ENCODE results near the gene PRPF18. TPM values are rescaled to one million over a fixed set of nuclear protein-coding genes. Genes with fewer than 3 reads are reported as not detected.

The PRPF18 gene
- total and polyA plus RNA-seq, 10 donors = 7.1 to 41.7 (median 24.5) TPM

GRCh38 chr10:13672548-13672947 is 85.8 kb downstream of the PRPF18 start:
- intact Hi-C loops (cut with DNase I; ENCODE audit: low total_unique reads) = no loop called here
- 81 to 90% (median 85%) methylated on average over 7 of the region's 7 CpGs for WGBS, 5 donors
- TF ChIP-seq POLR2A (IDR thresholded peaks at IDR 0.05) (no peak), POLR2AphosphoS5 (IDR thresholded peaks at IDR 0.05) (no peak)
- TF ChIP-seq, protein P1, sequence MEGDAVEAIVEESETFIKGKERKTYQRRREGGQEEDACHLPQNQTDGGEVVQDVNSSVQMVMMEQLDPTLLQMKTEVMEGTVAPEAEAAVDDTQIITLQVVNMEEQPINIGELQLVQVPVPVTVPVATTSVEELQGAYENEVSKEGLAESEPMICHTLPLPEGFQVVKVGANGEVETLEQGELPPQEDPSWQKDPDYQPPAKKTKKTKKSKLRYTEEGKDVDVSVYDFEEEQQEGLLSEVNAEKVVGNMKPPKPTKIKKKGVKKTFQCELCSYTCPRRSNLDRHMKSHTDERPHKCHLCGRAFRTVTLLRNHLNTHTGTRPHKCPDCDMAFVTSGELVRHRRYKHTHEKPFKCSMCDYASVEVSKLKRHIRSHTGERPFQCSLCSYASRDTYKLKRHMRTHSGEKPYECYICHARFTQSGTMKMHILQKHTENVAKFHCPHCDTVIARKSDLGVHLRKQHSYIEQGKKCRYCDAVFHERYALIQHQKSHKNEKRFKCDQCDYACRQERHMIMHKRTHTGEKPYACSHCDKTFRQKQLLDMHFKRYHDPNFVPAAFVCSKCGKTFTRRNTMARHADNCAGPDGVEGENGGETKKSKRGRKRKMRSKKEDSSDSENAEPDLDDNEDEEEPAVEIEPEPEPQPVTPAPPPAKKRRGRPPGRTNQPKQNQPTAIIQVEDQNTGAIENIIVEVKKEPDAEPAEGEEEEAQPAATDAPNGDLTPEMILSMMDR (IDR thresholded peaks at IDR 0.05 in 8 of 11, conservative IDR thresholded peaks at IDR 0.05 in 3 of 11) = no peak
- Histone ChIP-seq H3K27me3 (replicated peaks in 1 of 7) (no peaks in the 10 kb centered on the region), H3K9me3 (no peaks in the 10 kb centered on the region), H3K4me3 (no peak overlapping the region), H3K4me1 (no peaks in the 10 kb centered on the region), H3K36me3 (peaks cover 0 to 88% (median 18%) of the 10 kb centered on the region in 6 donors), H3K27ac (no peak overlapping the region)
- DNase-seq = peak; percentile 7

- no peaks in the 10 kb centered on the region for H3K9me3 ChIP-seq
- H3K27ac ChIP-seq = no peak overlapping the region
- DNase-seq = peak; percentile 1
- H3K27me3 ChIP-seq (replicated peaks in 1 of 7) = no peaks in the 10 kb centered on the region
- peaks cover 0 to 84% (median 16%) of the 10 kb centered on the region in 6 donors for H3K36me3 ChIP-seq
- TF ChIP-seq, protein P1 (IDR thresholded peaks at IDR 0.05 in 8 of 11, conservative IDR thresholded peaks at IDR 0.05 in 3 of 11) = no peak
- TF ChIP-seq POLR2AphosphoS5 (IDR thresholded peaks at IDR 0.05) = no peak
- no peak for TF ChIP-seq POLR2A (IDR thresholded peaks at IDR 0.05)
- no peak overlapping the region for H3K4me3 ChIP-seq
- WGBS, 5 donors = 85 to 92% (median 89%) methylated on average over 8 of the region's 8 CpGs
- intact Hi-C loops (cut with DNase I; ENCODE audit: low total_unique reads) = no loop called here
- H3K4me1 ChIP-seq = no peaks in the 10 kb centered on the region
These were observed 86.4 kb downstream of the PRPF18 start for GRCh38 chr10:13673156-13673555.

DNA sequence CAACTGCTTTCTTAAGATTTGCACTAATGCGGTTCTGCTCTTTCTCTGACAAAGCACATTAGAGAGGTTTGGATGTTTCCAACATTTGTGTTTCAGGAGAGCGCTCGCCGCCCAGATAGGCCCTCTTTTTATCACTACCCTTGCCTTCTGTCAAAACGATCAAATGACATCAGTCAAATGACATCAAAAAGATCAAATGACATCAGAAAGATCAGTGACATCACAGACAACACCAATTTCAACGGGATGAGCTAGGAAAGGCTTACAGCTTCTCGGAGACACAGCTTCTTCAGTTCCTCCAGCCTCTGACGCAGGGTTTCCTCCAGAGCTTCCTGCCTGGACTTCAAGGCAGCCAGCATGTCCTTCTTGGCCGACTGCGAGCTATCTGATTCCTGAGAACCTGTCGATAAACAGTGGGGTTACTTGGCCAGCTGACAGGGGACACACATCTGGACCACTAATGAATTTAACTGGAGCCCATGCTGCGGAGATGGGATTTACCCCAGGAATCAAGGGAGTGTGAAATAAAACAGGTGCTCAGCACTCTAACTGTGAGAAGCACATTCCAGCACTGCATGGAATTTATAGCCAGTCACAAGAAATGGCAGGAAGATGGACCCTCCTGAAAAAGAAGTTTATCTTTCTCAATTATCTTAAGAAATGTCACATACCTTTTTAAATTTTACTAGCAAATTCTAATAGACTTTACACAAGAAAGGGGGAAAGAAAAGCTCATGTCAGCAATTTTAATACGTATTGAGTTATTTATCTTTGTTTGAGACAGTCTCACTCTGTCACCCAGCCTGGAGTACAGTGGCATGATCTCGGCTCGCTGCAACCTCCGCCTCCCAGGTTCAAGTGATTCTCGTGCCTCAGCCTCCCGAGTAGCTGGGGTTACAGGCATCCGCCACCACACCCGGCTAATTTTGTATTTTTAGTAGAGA is 88.2 kb downstream of the PRPF18 start:
- intact Hi-C loops (cut with DNase I; ENCODE audit: low total_unique reads) = no loop called here

More for the DNA sequence above, 88.2 kb downstream of the PRPF18 start:
- Histone ChIP-seq H3K27me3 (replicated peaks in 1 of 7) (no peaks in the 10 kb centered on the region), H3K4me1 (no peaks in the 10 kb centered on the region), H3K4me3 (no peak overlapping the region), H3K36me3 (peaks cover 0 to 70% (median 6%) of the 10 kb centered on the region in 6 donors), H3K9me3 (no peaks in the 10 kb centered on the region), H3K27ac (no peak overlapping the region)
- WGBS, 5 donors = 74 to 79% (median 75%) methylated on average over 18 to 20 of the region's 20 CpGs
- TF ChIP-seq POLR2A (IDR thresholded peaks at IDR 0.05) (no peak), POLR2AphosphoS5 (IDR thresholded peaks at IDR 0.05) (no peak)
- TF ChIP-seq, protein P1 (IDR thresholded peaks at IDR 0.05 in 8 of 11, conservative IDR thresholded peaks at IDR 0.05 in 3 of 11) = no peak
- peak; percentile 7 for DNase-seq

Measured in spleen (tissue), 11 donors.